B cell (primary cell): ENCODE data around the gene RCAN1. TPM values are rescaled to one million over a fixed set of nuclear protein-coding genes. Genes with fewer than 3 reads are reported as not detected.

Source experiments
- ATAC-seq: fragments of 200-7000 bp; cut with Tn5 transposase; one replicate; pipeline ENCODE4 v1.10.0; 2021; ENCODE audit warnings: low read depth, mild to moderate bottlenecking, moderate number of reproducible peaks, moderate library complexity
- CTCF ChIA-PET: fragments of 350-600 bp; sonication (Branson Sonifier 250); formaldehyde crosslinking; loops from one replicate; lab custom pipeline; 2021; ENCODE audit warnings: antibody characterized with exemption, inconsistent platforms; lab: Charles Lee
- POLR2A ChIA-PET: fragments of 350-600 bp; sonication (Branson Sonifier 250); formaldehyde crosslinking; loops from one replicate; lab custom pipeline; 2021; ENCODE audit warnings: antibody characterized with exemption; lab: Charles Lee
- DNase-seq: peaks from one replicate; pipeline ENCODE4 v3.0.0; 2013
- H2AFZ ChIP-seq: 2 replicates; pipeline ENCODE4 v1.6.1; 2012; ENCODE audit warnings: mild to moderate bottlenecking, low read depth, low read length; ENCODE audit not compliant: insufficient read depth, poor library complexity, severe bottlenecking
- H3K27ac ChIP-seq, 2 donors: 1 replicate in 1 of 2; 2 replicates in 1 of 2; pipeline ENCODE4 v1.5.1; 2012 to 2013; ENCODE audit warnings: low read length in 2 of 2, mild to moderate bottlenecking in 2 of 2, moderate library complexity in 1 of 2
- H3K27me3 ChIP-seq, 4 experiments: fragments of 200-600 bp in 1 of 4; sonication (generic) in 1 of 4; replicated peaks in 1 of 4; 1 replicate in 2 of 4; 2 replicates in 2 of 4; pipeline versions ENCODE4 v1.6.1 to v1.7.0; 2013 to 2016; ENCODE audit warnings: low read length in 3 of 4, mild to moderate bottlenecking in 2 of 4, mixed read lengths in 1 of 4, moderate library complexity in 1 of 4; ENCODE audit not compliant: insufficient read depth in 4 of 4, control insufficient read depth in 3 of 4; ENCODE audit errors: control extremely low read depth in 1 of 4
- H3K36me3 ChIP-seq, 2 experiments: replicated peaks in 1 of 2; 1 replicate in 1 of 2; 2 replicates in 1 of 2; pipeline versions ENCODE4 v1.6.1 to v1.7.1; 2013; ENCODE audit warnings: low read length in 1 of 2; ENCODE audit not compliant: insufficient read depth in 2 of 2, control insufficient read depth in 1 of 2; ENCODE audit errors: control extremely low read depth in 1 of 2, extremely low read depth in 1 of 2
- H3K4me1 ChIP-seq, 2 donors: fragments of 200-600 bp in 1 of 2; sonication (generic) in 1 of 2; 1 replicate in 1 of 2; 2 replicates in 1 of 2; pipeline versions ENCODE4 v1.5.1 to v1.6.1; 2013 to 2017; ENCODE audit warnings: low read length in 2 of 2; ENCODE audit not compliant: control insufficient read depth in 2 of 2, insufficient read depth in 2 of 2
- H3K4me2 ChIP-seq: replicated peaks from 2 replicates; pipeline ENCODE3; 2012; ENCODE audit warnings: mild to moderate bottlenecking, low read depth, low read length; ENCODE audit not compliant: poor library complexity, severe bottlenecking
- H3K4me3 ChIP-seq, 5 experiments: fragments of 200-600 bp in 1 of 5; sonication (generic) in 1 of 5; 1 replicate in 3 of 5; 2 replicates in 2 of 5; pipeline versions ENCODE4 v1.5.1 to v1.7.0; 2011 to 2016; ENCODE audit warnings: low read length in 4 of 5, mild to moderate bottlenecking in 4 of 5, low read depth in 2 of 5, control low read depth in 1 of 5, moderate library complexity in 1 of 5; ENCODE audit not compliant: insufficient read depth in 1 of 5; ENCODE audit errors: control extremely low read depth in 1 of 5, extremely low read depth in 1 of 5
- H3K79me2 ChIP-seq: fragments of 200-600 bp; sonication (generic); one replicate; pipeline ENCODE4 v1.6.0; 2016; ENCODE audit warnings: low read length; ENCODE audit not compliant: control insufficient read depth, insufficient read depth
- H3K9ac ChIP-seq: fragments of 200-600 bp; sonication (generic); 2 replicates; pipeline ENCODE4 v1.6.1; 2017; ENCODE audit warnings: mild to moderate bottlenecking, low read length, moderate library complexity
- H3K9me3 ChIP-seq, 3 donors: one replicate each; pipeline versions ENCODE4 v1.6.1 to v1.7.1; 2013; ENCODE audit warnings: low read length in 2 of 3; ENCODE audit not compliant: control insufficient read depth in 2 of 3, insufficient read depth in 1 of 3; ENCODE audit errors: control extremely low read depth in 1 of 3
- H4K20me1 ChIP-seq: 2 replicates; pipeline ENCODE4 v1.6.0; 2012; ENCODE audit warnings: mild to moderate bottlenecking, low read length; ENCODE audit not compliant: insufficient read depth, control insufficient read depth, poor library complexity, severe bottlenecking
- H3K27ac Mint-ChIP-seq: one replicate; pipeline ENCODE4 v1.8.0; 2021; ENCODE audit warnings: mixed read lengths
- H3K27me3 Mint-ChIP-seq: one replicate; pipeline ENCODE4 v1.8.0; 2021; ENCODE audit warnings: mixed read lengths
- H3K4me1 Mint-ChIP-seq: one replicate; pipeline ENCODE4 v1.8.0; 2021; ENCODE audit warnings: mixed read lengths
- H3K4me3 Mint-ChIP-seq: one replicate; pipeline ENCODE4 v1.8.0; 2021; ENCODE audit warnings: mixed read lengths
- H3K9me3 Mint-ChIP-seq: one replicate; pipeline ENCODE4 v1.8.0; 2022; ENCODE audit warnings: mixed read lengths; ENCODE audit not compliant: insufficient read depth
- CTCF ChIP-seq: fragments of 200-600 bp; IDR thresholded peaks from one replicate; pipeline ENCODE4 v1.8.0; 2022; ENCODE audit warnings: antibody characterized with exemption, mild to moderate bottlenecking
- EZH2 ChIP-seq: IDR thresholded peaks from 2 replicates; pipeline ENCODE4 v1.6.1; 2012; ENCODE audit warnings: borderline replicate concordance, low read depth, mild to moderate bottlenecking, moderate library complexity, low read length; ENCODE audit not compliant: insufficient read depth, poor library complexity, severe bottlenecking
- WGBS: methylation state at CpG from one replicate; pipeline ENCODE4 v1.1.5; 2013; ENCODE audit warnings: missing lambda C conversion rate; ENCODE audit not compliant: insufficient coverage; 5-methylcytosine and 5-hydroxymethylcytosine counted together
- intact Hi-C: fragments of 100-400 bp; cut with micrococcal nuclease; formaldehyde crosslinking; loops from one replicate; pipeline ENCODE4 v1.10.0; 2022
- polyA plus RNA-seq: library from polyadenylated mRNA; depleted of rRNA; stranded (reverse); fragments of >200 nt; gene quantifications from 2 replicates; pipeline ENCODE4 v1.2.3, GENCODE V29; 2012
- total RNA-seq, 2 donors: library from RNA; stranded (reverse); fragments of 120-200 nt in 1 of 2; gene quantifications; 1 replicate in 1 of 2; 2 replicates in 1 of 2; pipeline versions ENCODE4 v1.2.3 to v1.2.4, GENCODE V29; 2013 to 2022

The RCAN1 gene
- total and polyA plus RNA-seq, 2 donors (not counting 1 experiment from before 2014, with no cell fraction given), result 0.97 to 4.4 TPM

GRCh38 chr21:34603002-34603709 is 11.8 kb downstream of the RCAN1 start:
- POLR2A ChIA-PET, result interaction anchor here (0.7 kb wide), 1 partner anchor 95 kb away, joined by 3 read pairs; no protein-coding TSS in a partner anchor
- H3K4me1 Mint-ChIP-seq, result peaks cover 2% of the 10 kb centered on the region
- Histone ChIP-seq H3K36me3 (no peaks in the 10 kb centered on the region), H3K9ac (no peak overlapping the region), H3K4me1 (no peaks in the 10 kb centered on the region), H3K27me3 (no peaks in the 10 kb centered on the region), H2AFZ (no peak overlapping the region), H3K4me2 (no peak overlapping the region), H4K20me1 (no peaks in the 10 kb centered on the region), H3K79me2 (no peaks in the 10 kb centered on the region), H3K4me3 (no peak overlapping the region), H3K9me3 (peaks cover 0 to 3% (median 0%) of the 10 kb centered on the region in 3 donors), H3K27ac (no peak overlapping the region)
- 33% methylated on average over 15 of the region's 19 CpGs for WGBS
- H3K27ac Mint-ChIP-seq, result no peak overlapping the region
- peak; percentile 71 for TF ChIP-seq CTCF
- no peak for TF ChIP-seq EZH2
- intact Hi-C loops, result no loop called here
- no peaks in the 10 kb centered on the region for H3K27me3 Mint-ChIP-seq
- CTCF ChIA-PET, result interaction anchor here (0.8 to 3.9 kb wide), 20 partner anchors 8 to 256 kb away, joined by 3 to 18 read pairs (median 5); partner anchors contain the start of gene RCAN1
- H3K4me3 Mint-ChIP-seq, result no peak overlapping the region
- H3K9me3 Mint-ChIP-seq, result no peaks in the 10 kb centered on the region
- ATAC-seq (peak; percentile 64), DNase-seq (peak; percentile 58)

- Histone ChIP-seq H3K79me2 (no peaks in the 10 kb centered on the region), H2AFZ (no peak overlapping the region), H3K9me3 (peaks cover 0 to 3% (median 0%) of the 10 kb centered on the region in 3 donors), H3K27me3 (no peaks in the 10 kb centered on the region), H3K36me3 (no peaks in the 10 kb centered on the region), H3K4me3 (no peak overlapping the region), H3K9ac (no peak overlapping the region), H4K20me1 (no peaks in the 10 kb centered on the region), H3K27ac (no peak overlapping the region), H3K4me2 (no peak overlapping the region), H3K4me1 (no peaks in the 10 kb centered on the region)
- Mint-ChIP-seq H3K4me1 (peaks cover 2% of the 10 kb centered on the region), H3K9me3 (no peaks in the 10 kb centered on the region), H3K4me3 (no peak overlapping the region), H3K27ac (no peak overlapping the region), H3K27me3 (no peaks in the 10 kb centered on the region)
- no peak for ATAC-seq
- WGBS, result 97% methylated on average over 4 of the region's 4 CpGs
- no peak for DNase-seq
- ChIA-PET CTCF (interaction anchor here (0.7 to 3.9 kb wide), 13 partner anchors 9 to 240 kb away, joined by 3 to 18 read pairs (median 5); partner anchors contain the start of gene RCAN1), POLR2A (no interaction called here)
- intact Hi-C loops, result no loop called here
- TF ChIP-seq EZH2, result no peak
- no peak for TF ChIP-seq CTCF
Observed at GRCh38 chr21:34602061-34602460, 12.9 kb downstream of the RCAN1 start.
